HepG2 (cell line): ENCODE measurements around the gene ZFYVE28. TPM values are rescaled to one million over a fixed set of nuclear protein-coding genes. Genes with fewer than 3 reads are reported as not detected.

Experiments used
- ATAC-seq: fragments of 200-7000 bp; cut with Tn5 transposase; 3 replicates; pipeline ENCODE4 v1.9.1; 2020; ENCODE audit warnings: mild to moderate bottlenecking, moderate library complexity
- BruUV-seq: library from RNA; stranded (reverse); fragments of 400-500 nt; replicated peaks from 2 replicates; lab custom pipeline; 2021; lab: Mats Ljungman, UMichigan
- CTCF ChIA-PET: fragments of 300-600 bp; formaldehyde crosslinking; extraction: SDS; loops from one replicate; lab custom pipeline; 2021; ENCODE audit warnings: low total read pairs, inconsistent platforms, low intra/inter-chr PET ratio; lab: Yijun Ruan, JAX
- POLR2A ChIA-PET: fragments of 350-600 bp; sonication (Branson Sonifier 250); formaldehyde crosslinking; loops from one replicate; lab custom pipeline; 2020; ENCODE audit warnings: antibody characterized with exemption, inconsistent platforms; lab: Yijun Ruan, JAX
- DNase-seq: peaks from one replicate; pipeline ENCODE4 v3.0.0-alpha.2; 2015; ENCODE audit warnings: low spot score
- FAIRE-seq: peaks from 3 replicates; lab custom pipeline; 2011; peaks lifted over from hg19 to GRCh38; lab: Jason Lieb, UNC
- H2AFZ ChIP-seq: one replicate; pipeline ENCODE4 v1.6.1; 2011; ENCODE audit warnings: low read length, inconsistent platforms
- H3K27ac ChIP-seq: fragments of 300-600 bp; 3 replicates; pipeline ENCODE4 v1.8.0; 2011; ENCODE audit warnings: mixed run types, mild to moderate bottlenecking, mixed read lengths, low read length, inconsistent platforms; ENCODE audit not compliant: insufficient read depth; ENCODE audit errors: extremely low read length
- H3K27me3 ChIP-seq, 2 experiments: fragments of 200-600 bp in 1 of 2; 2 replicates in 1 of 2; 3 replicates in 1 of 2; pipeline versions ENCODE4 v1.6.0 to v1.8.0; 2011; ENCODE audit warnings: low read length in 2 of 2, mild to moderate bottlenecking in 2 of 2, moderate library complexity in 2 of 2, inconsistent platforms in 1 of 2; ENCODE audit not compliant: insufficient read depth in 2 of 2, control insufficient read depth in 1 of 2
- H3K36me3 ChIP-seq, 2 experiments: fragments of 200-600 bp in 1 of 2; replicated peaks in 1 of 2; 2 replicates in 1 of 2; 3 replicates in 1 of 2; pipeline versions ENCODE4 v1.5.1 to v1.8.0; 2011; ENCODE audit warnings: low read length in 2 of 2, inconsistent platforms in 1 of 2; ENCODE audit not compliant: insufficient read depth in 2 of 2, control insufficient read depth in 1 of 2
- H3K4me1 ChIP-seq: 2 replicates; pipeline ENCODE4 v1.5.1; 2012; ENCODE audit warnings: low read length, inconsistent platforms; ENCODE audit not compliant: insufficient read depth
- H3K4me2 ChIP-seq: 2 replicates; pipeline ENCODE4 v1.6.0; 2011; ENCODE audit warnings: low read depth, low read length, inconsistent platforms
- H3K4me3 ChIP-seq, 3 experiments: fragments of 200-600 bp in 1 of 3; sonication (generic), shearing (Covaris generic) in 1 of 3; replicated peaks in 1 of 3; 2 replicates each; pipeline ENCODE4 v1.5.1; 2011 to 2016; ENCODE audit warnings: low read length in 3 of 3, inconsistent platforms in 2 of 3, low read depth in 2 of 3, mild to moderate bottlenecking in 2 of 3, control low read depth in 1 of 3, mixed read lengths in 1 of 3; ENCODE audit not compliant: insufficient read depth in 1 of 3
- H3K79me2 ChIP-seq: one replicate; pipeline ENCODE4 v1.6.1; 2011; ENCODE audit warnings: low read length, inconsistent platforms; ENCODE audit not compliant: insufficient read depth
- H3K9ac ChIP-seq: 2 replicates; pipeline ENCODE4 v1.6.0; 2011; ENCODE audit warnings: mild to moderate bottlenecking, low read depth, low read length, inconsistent platforms; ENCODE audit not compliant: insufficient read depth
- H3K9me3 ChIP-seq: 2 replicates; pipeline ENCODE4 v1.5.1; 2012; ENCODE audit warnings: mild to moderate bottlenecking, low read length
- H4K20me1 ChIP-seq: 2 replicates; pipeline ENCODE4 v1.6.0; 2011; ENCODE audit warnings: inconsistent platforms, mild to moderate bottlenecking, low read length, moderate library complexity; ENCODE audit not compliant: insufficient read depth
- CHD4 ChIP-seq: fragments of 200-600 bp; sonication (generic); IDR thresholded peaks from 2 replicates; pipeline ENCODE4 v1.7.0; 2017; ENCODE audit warnings: mild to moderate bottlenecking, low read length, borderline replicate concordance
- HDAC1 ChIP-seq: sonication (generic); formaldehyde crosslinking; IDR thresholded peaks from 2 replicates; pipeline ENCODE4 v1.5.1; 2020; ENCODE audit warnings: mild to moderate bottlenecking, missing genetic modification reagents
- KAT8 ChIP-seq: IDR thresholded peaks from 2 replicates; pipeline ENCODE4 v1.6.1; 2016; ENCODE audit warnings: missing genetic modification reagents, missing compliant biosample characterization
- SNAPC4 ChIP-seq: sonication (generic); formaldehyde crosslinking; IDR thresholded peaks from 2 replicates; pipeline ENCODE4 v1.4.0; 2020; ENCODE audit warnings: mild to moderate bottlenecking, missing genetic modification reagents
- TOE1 ChIP-seq: sonication (generic); formaldehyde crosslinking; IDR thresholded peaks from 2 replicates; pipeline ENCODE4 v1.4.0; 2020; ENCODE audit warnings: mild to moderate bottlenecking, missing genetic modification reagents
- ZSCAN30 ChIP-seq: sonication (generic); formaldehyde crosslinking; IDR thresholded peaks from 2 replicates; pipeline ENCODE4 v1.5.0; 2020; ENCODE audit warnings: mild to moderate bottlenecking, missing genetic modification reagents
- WGBS: methylation state at CpG from one replicate; pipeline ENCODE4 v1.1.6; 2017; ENCODE audit warnings: low lambda C conversion rate; 5-methylcytosine and 5-hydroxymethylcytosine counted together
- in situ Hi-C: cut with HindIII; loops from 2 replicates; pipeline ENCODE4 v1.10.0; 2017; ENCODE audit warnings: low pct_unique_long_range_greater_than_20kb; ENCODE audit not compliant: extremely low pct_ligation_motif_present
- intact Hi-C: fragments of 100-400 bp; cut with micrococcal nuclease; formaldehyde crosslinking; loops from one replicate; pipeline ENCODE4 v1.10.0; 2022; ENCODE audit not compliant: unreplicated experiment
- polyA plus RNA-seq, 8 experiments: library from polyadenylated mRNA; depleted of rRNA in 3 of 8; stranded (reverse) in 7 of 8; unstranded in 1 of 8; fragments of >200 nt; fragmentation: Illumina TruSeq in 4 of 8; extraction: Trizol in 4 of 8; gene quantifications; 2 replicates each; pipeline versions ENCODE4 v1.2.1 to v1.2.3, GENCODE V29; 2011 to 2016; ENCODE audit warnings: low read depth in 4 of 8, missing spikeins in 1 of 8, mixed read lengths in 1 of 8; ENCODE audit not compliant: insufficient read depth in 1 of 8
- total RNA-seq, 5 experiments: library from RNA; depleted of rRNA; stranded (reverse); fragments of >200 nt; fragmentation: Illumina TruSeq; extraction: Trizol; gene quantifications; 2 replicates each; pipeline ENCODE4 v1.2.3, GENCODE V29; 2016; ENCODE audit warnings: low read depth in 1 of 5

ZFYVE28 gene
- total and polyA plus RNA-seq, 2 of the 13 experiments (the other 11 are each of a cell fraction or from before 2014, with no cell fraction given), result 0.12 to 0.22 TPM

GRCh38 chr4:2423066-2423465, 4.6 kb upstream of the ZFYVE28 start:
- H3K9ac ChIP-seq, result no peak overlapping the region
- no TSS peak for BruUV-seq
- in situ Hi-C loops, result no loop called here
- no peak for ATAC-seq
- no peak for TF ChIP-seq HDAC1 (CRISPR knock-in tag)
- no peak for TF ChIP-seq SNAPC4 (CRISPR knock-in tag)
- no peak for TF ChIP-seq CHD4
- TF ChIP-seq TOE1 (CRISPR knock-in tag), result no peak
- no peak for TF ChIP-seq KAT8 (CRISPR knock-in tag)
- no peak for TF ChIP-seq ZSCAN30 (CRISPR knock-in tag)
- H2AFZ ChIP-seq, result no peak overlapping the region
- no peak overlapping the region for H3K4me3 ChIP-seq
- no peak for DNase-seq
- H3K36me3 ChIP-seq, result no peaks in the 10 kb centered on the region
- H4K20me1 ChIP-seq, result peaks cover 3% of the 10 kb centered on the region; the same call in 1 of the 2 replicates
- ChIA-PET POLR2A (no interaction called here), CTCF (no interaction called here)
- WGBS, result no CpG with 5 or more reads among the region's 4 CpGs
- peaks cover 22% of the 10 kb centered on the region for H3K4me1 ChIP-seq
- peaks cover 10 to 86% of the 10 kb centered on the region in 2 experiments; a peak in 4 of 5 replicates for H3K27me3 ChIP-seq
- intact Hi-C loops, result no loop called here
- no peaks in the 10 kb centered on the region for H3K79me2 ChIP-seq
- FAIRE-seq, result no peak
- no peaks in the 10 kb centered on the region for H3K9me3 ChIP-seq
- H3K4me2 ChIP-seq, result no peak overlapping the region
- no peak overlapping the region for H3K27ac ChIP-seq
